ENCODE data around the gene NUCKS1. TPM values are rescaled to one million over a fixed set of nuclear protein-coding genes. Genes with fewer than 3 reads are reported as not detected.

The NUCKS1 gene
- total and polyA plus RNA-seq, 2 of the 13 experiments (the other 11 are each of a cell fraction or from before 2014, with no cell fraction given), result 35.5 to 117 TPM

DNA sequence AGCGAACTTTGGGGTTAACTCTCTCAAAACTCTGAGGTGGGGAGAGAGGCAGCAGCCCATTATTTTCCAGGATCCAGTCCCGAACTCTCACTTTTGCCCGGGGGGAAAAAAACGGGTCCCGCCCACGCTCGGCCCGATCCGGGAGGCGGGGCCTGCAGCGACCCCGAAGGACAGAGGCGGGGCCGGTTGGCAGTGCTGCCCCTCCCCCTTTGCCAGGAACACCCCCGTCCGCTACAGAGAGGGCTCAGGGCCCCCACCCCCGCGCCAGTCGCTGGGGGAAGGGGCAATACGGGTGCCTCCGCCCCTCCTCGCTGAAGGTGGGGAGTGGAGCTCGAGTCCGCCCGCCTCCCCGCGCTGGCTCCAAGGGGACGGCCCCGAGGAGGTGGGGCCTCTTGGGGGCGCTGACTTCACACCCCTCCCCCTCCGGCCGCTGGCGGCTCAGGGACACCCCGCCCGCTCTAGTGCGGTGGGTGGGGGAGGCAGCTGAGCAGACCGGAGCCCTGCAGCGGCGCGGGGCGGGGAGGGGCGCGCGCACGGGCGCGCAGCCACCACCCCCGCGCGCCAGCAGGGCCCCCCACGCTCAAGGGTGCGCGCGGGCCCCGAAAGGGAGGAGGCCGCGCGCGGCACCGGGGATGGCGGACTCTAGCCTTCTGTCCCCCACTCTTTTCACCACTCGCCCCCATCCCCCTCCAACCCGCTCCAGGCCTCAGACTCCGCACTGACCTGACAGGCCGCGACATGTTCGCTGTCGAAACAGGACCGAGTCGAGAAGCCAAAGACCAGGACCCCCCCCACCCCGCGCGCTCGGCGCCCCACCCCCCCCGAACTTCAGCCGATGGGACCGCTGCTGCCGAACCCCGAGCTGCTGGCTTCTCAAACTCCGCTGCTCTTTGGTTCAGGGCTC, 496 bp downstream of the NUCKS1 start (continued):
- TF ChIP-seq, protein P1, sequence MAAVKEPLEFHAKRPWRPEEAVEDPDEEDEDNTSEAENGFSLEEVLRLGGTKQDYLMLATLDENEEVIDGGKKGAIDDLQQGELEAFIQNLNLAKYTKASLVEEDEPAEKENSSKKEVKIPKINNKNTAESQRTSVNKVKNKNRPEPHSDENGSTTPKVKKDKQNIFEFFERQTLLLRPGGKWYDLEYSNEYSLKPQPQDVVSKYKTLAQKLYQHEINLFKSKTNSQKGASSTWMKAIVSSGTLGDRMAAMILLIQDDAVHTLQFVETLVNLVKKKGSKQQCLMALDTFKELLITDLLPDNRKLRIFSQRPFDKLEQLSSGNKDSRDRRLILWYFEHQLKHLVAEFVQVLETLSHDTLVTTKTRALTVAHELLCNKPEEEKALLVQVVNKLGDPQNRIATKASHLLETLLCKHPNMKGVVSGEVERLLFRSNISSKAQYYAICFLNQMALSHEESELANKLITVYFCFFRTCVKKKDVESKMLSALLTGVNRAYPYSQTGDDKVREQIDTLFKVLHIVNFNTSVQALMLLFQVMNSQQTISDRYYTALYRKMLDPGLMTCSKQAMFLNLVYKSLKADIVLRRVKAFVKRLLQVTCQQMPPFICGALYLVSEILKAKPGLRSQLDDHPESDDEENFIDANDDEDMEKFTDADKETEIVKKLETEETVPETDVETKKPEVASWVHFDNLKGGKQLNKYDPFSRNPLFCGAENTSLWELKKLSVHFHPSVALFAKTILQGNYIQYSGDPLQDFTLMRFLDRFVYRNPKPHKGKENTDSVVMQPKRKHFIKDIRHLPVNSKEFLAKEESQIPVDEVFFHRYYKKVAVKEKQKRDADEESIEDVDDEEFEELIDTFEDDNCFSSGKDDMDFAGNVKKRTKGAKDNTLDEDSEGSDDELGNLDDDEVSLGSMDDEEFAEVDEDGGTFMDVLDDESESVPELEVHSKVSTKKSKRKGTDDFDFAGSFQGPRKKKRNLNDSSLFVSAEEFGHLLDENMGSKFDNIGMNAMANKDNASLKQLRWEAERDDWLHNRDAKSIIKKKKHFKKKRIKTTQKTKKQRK (IDR thresholded peaks at IDR 0.05; ENCODE audit: low read length), result no peak
- TF ChIP-seq MXI1 (IDR thresholded peaks at IDR 0.05; ENCODE audit: borderline replicate concordance, low read depth, low read length) (peak; percentile 52; the same call in 2 of the 3 replicates), ZNF616 (CRISPR knock-in tag; IDR thresholded peaks at IDR 0.05; ENCODE audit: low read depth) (no peak), ZNF546 (CRISPR knock-in tag; conservative IDR thresholded peaks at IDR 0.05) (no peak), ZNF225 (CRISPR knock-in tag; IDR thresholded peaks at IDR 0.05) (no peak), POLR2G (IDR thresholded peaks at IDR 0.05; ENCODE audit: low read depth, low read length) (peak; percentile 64), RAD21 (CRISPR knock-in tag; IDR thresholded peaks at IDR 0.05) (no peak; the same call in 1 of the 2 replicates), PAWR (CRISPR knock-in tag; IDR thresholded peaks at IDR 0.05; ENCODE audit: borderline replicate concordance) (no peak), HIVEP1 (CRISPR knock-in tag; IDR thresholded peaks at IDR 0.05) (peak; percentile 92), SNRNP70 (IDR thresholded peaks at IDR 0.05; ENCODE audit: low read depth, low read length) (no peak), POLR2AphosphoS2 (IDR thresholded peaks at IDR 0.05; ENCODE audit: low read depth, low read length) (no peak), ZBTB1 (CRISPR knock-in tag; IDR thresholded peaks at IDR 0.05; ENCODE audit: borderline replicate concordance) (no peak), ZNF468 (CRISPR knock-in tag; IDR thresholded peaks at IDR 0.05) (no peak), SP5 (CRISPR knock-in tag; IDR thresholded peaks at IDR 0.05; ENCODE audit: borderline replicate concordance, low read depth) (peak; percentile 84)
- TF ChIP-seq, protein P2, sequence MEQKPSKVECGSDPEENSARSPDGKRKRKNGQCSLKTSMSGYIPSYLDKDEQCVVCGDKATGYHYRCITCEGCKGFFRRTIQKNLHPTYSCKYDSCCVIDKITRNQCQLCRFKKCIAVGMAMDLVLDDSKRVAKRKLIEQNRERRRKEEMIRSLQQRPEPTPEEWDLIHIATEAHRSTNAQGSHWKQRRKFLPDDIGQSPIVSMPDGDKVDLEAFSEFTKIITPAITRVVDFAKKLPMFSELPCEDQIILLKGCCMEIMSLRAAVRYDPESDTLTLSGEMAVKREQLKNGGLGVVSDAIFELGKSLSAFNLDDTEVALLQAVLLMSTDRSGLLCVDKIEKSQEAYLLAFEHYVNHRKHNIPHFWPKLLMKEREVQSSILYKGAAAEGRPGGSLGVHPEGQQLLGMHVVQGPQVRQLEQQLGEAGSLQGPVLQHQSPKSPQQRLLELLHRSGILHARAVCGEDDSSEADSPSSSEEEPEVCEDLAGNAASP (CRISPR knock-in tag; IDR thresholded peaks at IDR 0.05; ENCODE audit: borderline replicate concordance), result 0 out of 2 replicates have a peak, but pooled peaks have one; percentile 35
- TF ChIP-seq, protein P3, sequence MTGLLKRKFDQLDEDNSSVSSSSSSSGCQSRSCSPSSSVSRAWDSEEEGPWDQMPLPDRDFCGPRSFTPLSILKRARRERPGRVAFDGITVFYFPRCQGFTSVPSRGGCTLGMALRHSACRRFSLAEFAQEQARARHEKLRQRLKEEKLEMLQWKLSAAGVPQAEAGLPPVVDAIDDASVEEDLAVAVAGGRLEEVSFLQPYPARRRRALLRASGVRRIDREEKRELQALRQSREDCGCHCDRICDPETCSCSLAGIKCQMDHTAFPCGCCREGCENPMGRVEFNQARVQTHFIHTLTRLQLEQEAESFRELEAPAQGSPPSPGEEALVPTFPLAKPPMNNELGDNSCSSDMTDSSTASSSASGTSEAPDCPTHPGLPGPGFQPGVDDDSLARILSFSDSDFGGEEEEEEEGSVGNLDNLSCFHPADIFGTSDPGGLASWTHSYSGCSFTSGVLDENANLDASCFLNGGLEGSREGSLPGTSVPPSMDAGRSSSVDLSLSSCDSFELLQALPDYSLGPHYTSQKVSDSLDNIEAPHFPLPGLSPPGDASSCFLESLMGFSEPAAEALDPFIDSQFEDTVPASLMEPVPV (CRISPR knock-in tag; IDR thresholded peaks at IDR 0.05), result peak; percentile 51; the same call in 1 of the 2 replicates
- TF ChIP-seq, protein P4, sequence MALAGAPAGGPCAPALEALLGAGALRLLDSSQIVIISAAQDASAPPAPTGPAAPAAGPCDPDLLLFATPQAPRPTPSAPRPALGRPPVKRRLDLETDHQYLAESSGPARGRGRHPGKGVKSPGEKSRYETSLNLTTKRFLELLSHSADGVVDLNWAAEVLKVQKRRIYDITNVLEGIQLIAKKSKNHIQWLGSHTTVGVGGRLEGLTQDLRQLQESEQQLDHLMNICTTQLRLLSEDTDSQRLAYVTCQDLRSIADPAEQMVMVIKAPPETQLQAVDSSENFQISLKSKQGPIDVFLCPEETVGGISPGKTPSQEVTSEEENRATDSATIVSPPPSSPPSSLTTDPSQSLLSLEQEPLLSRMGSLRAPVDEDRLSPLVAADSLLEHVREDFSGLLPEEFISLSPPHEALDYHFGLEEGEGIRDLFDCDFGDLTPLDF (CRISPR knock-in tag; IDR thresholded peaks at IDR 0.05), result no peak
- TF ChIP-seq, protein P5, sequence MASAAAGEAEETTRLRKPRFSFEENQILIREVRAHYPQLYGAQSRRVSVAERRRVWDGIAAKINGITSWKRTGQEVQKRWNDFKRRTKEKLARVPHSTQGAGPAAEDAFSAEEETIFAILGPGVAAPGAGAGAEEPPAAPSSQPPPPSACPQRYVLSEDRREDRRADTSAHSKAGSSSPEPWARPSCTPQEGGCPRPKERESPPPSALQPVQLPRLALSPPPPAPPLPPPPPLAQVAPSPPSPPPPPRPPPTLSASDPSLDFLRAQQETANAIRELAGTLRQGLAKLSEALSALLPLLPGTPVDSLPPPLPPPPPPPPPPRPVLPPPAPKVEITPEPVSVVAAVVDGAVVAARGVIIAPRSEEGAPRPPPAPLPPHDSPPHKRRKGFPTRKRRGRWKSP (CRISPR knock-in tag; IDR thresholded peaks at IDR 0.05), result no peak

Data from HepG2 (cell line).